Stimulated activated CD4-positive, alpha-beta T cell treated with anti-CD3 and anti-CD28 coated beads, Interleukin-12 subunit alpha, Interleukin-12 subunit beta, amount 100 ng/mL, for 24 hours (primary cell): ENCODE measurements around the gene GRIN1.
"Not testable (repeated sequence)": the region's sequence is repeated elsewhere in the genome, so short reads cannot be mapped to it uniquely, and the experiment has no call there.

Source experiments
- DNase-seq, 2 experiments: peaks; one replicate each; pipeline ENCODE4 v3.0.0-alpha.2; 2020; ENCODE audit warnings: low read depth in 2 of 2

GRIN1 gene

GRCh38 chr9:137111788-137112563 lies 27.0 kb upstream of the GRIN1 start:
- DNase-seq: no peak

DNA sequence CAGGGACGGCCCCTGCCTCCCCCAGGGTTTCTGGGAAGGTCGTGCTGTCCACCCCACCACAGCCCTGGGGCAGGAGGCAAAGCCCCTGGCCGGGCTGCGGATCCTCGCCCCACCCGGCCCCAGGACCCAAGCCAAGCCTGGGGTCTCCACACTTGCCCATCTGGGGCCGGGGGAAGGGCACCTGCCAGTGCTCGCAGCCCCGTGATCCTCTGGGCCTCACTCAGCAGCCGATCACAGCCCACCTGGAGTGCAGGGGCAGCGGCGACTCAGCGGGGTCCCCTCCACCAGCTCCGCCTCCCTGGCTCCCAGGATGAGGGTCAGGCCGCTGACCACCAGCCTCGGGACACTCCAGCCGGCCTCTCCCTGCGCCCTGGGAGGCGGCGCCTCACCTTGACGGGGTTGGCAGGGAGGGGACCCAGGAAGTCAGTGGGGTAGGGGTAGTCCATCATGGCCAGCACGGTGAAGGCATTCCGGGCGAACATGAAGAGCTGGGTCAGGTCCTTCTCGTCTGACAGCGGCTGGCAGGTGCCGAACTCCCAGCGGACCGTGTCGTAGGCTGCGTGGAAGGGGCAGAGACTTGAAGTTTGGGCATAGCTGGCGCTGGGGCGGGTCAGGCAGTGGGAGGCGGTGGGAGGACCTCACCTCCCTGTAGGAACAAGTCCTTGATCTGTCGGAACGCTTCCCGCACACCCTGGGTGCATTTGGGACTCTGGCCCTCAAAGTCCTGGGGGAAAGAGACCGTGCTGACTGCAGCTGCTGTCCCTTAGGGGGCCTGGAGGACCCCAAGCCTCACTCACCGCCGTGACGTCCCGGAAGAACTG lies 26.2 kb upstream of the GRIN1 start:
- no peak for DNase-seq

- no peak for DNase-seq
Observed at GRCh38 chr9:137113385-137114159, 25.4 kb upstream of the GRIN1 start.

- no peak for DNase-seq
Observed at GRCh38 chr9:137114220-137114612, 24.7 kb upstream of the GRIN1 start.

DNA sequence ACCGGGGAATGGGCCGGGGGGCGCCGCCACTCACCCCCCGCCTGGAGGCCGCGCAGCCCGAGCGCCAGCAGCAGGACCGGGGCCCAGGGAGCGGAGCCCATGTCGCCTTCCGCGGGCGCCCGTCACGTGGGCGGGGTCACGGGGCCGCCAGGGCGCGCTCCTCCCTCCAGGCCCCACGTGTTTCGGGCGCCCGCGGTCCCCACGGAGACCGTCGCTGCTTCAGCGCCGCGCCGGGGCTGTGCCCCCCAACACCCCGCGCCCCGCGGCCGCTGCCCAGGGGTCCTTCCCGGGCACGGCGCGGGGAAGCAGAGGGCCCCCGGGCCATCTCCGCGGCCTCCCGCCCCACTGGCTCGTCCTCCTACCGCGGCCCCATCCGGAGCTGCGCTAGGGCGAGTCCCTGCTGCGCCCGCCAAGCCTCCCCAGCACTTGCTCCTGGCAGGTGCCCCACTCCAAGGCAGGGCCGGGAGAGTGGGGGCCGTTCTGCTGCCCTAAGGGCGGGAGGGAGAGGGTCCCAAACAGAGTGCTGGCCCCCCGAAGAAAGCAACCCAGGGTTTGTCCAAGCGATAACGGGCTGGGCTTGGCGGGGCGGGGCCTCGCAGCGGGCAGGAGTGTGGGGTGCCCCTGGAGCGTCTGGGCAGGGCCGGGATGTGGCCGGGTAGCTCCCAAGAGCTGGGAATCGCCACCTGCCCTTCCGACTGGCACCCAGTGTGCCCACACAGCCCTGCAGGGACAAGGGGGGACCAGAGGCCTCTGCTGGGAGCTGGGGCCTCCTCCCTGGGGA lies 24.2 kb upstream of the GRIN1 start, which contains the start of gene DPP7:
Gene DPP7 (minus strand): TSS at position 121 of the 781 bp plus-strand sequence. CDS start 20 bp downstream, at position 101.
- peak; percentile 58 to 70 for DNase-seq

GRCh38 chr9:137115394-137116026 lies 23.4 kb upstream of the GRIN1 start:
- DNase-seq: no peak

GRCh38 chr9:137116027-137116507 lies 22.9 kb upstream of the GRIN1 start:
- no peak for DNase-seq

GRCh38 chr9:137116728-137117127 lies 22.2 kb upstream of the GRIN1 start:
- DNase-seq: no peak

DNA sequence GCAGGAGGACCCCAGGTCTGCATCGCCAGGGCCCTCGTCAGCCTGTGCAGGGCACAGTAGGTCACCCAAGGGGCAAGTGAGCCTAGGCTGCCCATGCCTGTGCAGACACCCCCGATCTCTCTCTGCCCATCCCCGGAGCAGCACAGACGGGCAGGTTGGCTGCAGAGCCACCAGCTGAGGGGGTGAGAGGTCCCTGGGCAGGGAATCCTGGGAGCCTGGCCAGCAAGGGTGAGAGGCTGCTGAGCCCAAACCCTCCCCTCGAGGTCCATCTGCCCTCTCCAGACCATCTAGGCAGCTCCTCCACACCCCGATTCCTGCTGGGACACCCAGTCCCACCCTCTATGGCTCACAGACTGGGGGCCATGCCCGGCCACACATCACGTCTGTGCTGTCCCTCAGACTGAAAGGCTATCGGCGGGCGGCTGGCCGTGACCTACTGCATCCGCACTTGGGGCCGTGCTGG lies 21.7 kb upstream of the GRIN1 start:
- DNase-seq: no peak

DNA sequence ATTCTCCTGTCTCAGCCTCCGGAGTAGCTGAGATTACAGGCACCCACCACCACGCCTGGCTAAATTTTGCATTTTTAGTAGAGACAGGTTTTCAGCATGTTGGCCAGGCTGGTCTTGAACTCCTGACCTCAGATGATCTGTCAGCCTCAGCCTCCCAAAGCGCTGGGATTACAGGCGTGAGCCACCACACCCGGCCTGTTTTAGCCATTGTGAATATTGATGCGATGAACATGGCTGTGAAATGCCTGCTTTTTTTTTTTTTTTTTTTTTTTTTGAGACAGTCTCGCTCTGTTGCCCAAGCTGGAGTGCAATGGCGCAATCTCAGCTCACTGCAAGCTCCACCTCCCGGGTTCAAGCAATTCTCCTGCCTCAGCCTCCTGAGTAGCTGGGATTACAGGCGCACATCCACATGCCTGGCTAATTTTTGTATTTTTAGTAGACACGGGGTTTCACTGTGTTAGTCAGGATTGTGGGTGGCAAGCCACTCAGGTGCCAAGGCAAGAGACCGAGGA lies 20.8 kb upstream of the GRIN1 start:
- DNase-seq: not testable (repeated sequence)

GRCh38 chr9:137121927-137122795 lies 16.8 kb upstream of the GRIN1 start:
- DNase-seq: not testable (repeated sequence)

- DNase-seq: not testable (repeated sequence)
Observed at GRCh38 chr9:137122796-137123467, 16.0 kb upstream of the GRIN1 start.

GRCh38 chr9:137123468-137123837 lies 15.5 kb upstream of the GRIN1 start:
- DNase-seq: no peak

GRCh38 chr9:137123952-137124462 lies 14.9 kb upstream of the GRIN1 start:
- DNase-seq: not testable (repeated sequence)

DNA sequence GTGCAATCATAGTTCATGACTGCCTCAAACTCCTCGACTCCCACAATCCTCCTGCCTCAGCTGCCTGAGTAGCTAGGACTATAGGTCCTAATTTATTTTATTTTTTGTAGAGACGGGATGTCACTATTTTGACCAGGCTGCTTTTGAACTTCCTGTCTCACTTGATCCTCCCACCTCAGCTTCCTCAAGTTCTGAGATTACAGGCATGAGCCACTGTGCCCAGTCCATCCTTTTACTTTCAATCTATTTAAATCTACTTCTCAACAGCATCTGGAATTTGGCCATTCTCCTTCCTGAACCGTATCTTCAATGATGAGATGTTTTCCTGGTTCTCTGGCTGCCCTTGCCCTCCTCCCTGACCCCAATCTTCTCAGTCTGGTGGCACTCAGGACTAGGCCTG lies 12.2 kb upstream of the GRIN1 start:
- no peak for DNase-seq

DNA sequence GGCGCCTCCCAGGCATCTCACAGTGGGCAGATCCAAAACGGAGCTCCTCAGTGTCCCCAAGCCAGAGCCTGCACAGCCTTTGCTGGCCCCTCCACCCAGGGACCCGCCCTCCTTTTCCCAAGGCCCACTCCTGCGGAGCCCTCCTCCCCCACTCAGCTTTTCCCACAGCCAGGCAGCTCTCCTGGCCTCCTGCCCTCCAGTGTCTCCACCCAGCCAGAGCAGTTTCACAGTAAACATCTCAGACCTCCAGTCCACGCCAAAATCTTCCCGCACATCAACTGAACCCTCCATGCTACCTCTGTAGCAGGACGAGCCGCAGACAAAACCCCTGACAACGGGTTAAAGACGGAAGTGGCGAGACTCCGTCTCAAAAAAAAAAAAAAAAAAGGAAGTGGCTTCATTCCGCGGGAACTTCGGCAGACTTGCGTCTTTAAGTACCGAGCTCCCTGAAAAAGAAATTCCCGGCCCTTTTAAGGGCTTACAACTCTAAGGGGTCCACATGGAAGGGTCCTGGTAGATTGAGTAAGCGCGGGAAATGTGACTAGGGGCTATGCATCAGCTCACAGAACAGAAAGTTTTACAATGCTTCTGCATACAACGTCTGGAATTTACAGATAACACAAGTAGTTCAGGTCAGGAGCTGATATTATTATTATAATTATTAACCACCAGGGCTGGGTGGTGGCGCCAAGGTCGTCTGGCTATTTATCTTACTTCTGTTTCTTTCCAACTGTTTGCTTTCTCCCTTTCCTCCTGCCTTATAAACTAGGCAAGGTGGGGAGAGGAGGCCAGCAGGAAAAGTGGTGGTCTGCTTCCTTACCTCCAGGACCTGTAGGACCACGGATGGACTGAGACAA lies 11.4 kb upstream of the GRIN1 start:
- peak in 1 of 2 experiments; percentile 20 for DNase-seq

DNA sequence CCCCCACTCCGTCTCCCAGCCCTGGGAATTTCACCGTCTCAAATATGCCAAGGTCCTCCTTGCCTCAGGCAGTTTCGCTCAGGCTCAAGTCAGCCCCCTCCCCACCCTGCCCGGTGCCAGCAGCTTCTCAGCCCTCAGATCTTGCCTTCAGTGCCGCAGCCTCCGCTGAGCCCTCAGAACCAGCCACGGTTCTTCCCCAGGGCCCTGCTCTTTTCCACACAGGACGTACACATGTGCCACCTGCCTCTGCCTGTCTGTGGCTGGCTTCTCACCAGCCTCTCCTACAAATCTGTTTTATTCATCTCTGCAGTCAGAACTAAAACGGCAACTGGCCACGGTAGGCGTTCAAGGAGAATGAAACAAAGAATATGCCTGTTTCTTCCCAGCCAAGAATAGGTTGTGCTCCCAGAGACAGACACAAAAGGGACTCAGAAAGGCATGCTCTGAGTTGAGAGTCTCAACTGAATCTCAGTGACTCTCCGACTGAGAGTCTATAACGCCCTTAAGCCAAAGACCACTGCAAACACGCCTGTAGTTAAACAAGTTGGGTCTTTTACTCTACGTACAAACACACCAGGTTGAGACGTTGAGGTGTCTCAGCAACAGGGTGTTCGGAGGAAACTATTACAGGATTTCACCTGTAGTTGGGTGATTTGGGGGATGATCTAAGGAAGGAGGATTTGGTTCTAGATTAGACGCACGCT lies 10.6 kb upstream of the GRIN1 start:
- peak in 1 of 2 experiments; percentile 17 for DNase-seq
